Mesenteric fat pad (tissue), 1 donor: ENCODE measurements around the gene SUPT6H. TPM values are rescaled to one million over a fixed set of nuclear protein-coding genes. Genes with fewer than 3 reads are reported as not detected.
A peak's percentile ranks its signal among the peaks of the same experiment; 100 is the strongest.

ENCODE experiments used
- DNase-seq: peaks from one replicate; pipeline ENCODE4 v3.0.0-alpha.2; 2020; ENCODE audit warnings: low spot score
- total RNA-seq: library from RNA; stranded (reverse); fragmentation: NEBNext Ultra II Directional; extraction: Animal tissue kit (Norgen Biotek cat#: 25700); gene quantifications from one replicate; pipeline ENCODE4 v1.2.1, GENCODE V29; 2021
- donor health status: DM: yes; HTN: yes; CAD: no.

Gene SUPT6H
- total RNA-seq, 1 donor from 2014 or later, result 76.6 TPM

- no peak for DNase-seq
Observed at GRCh38 chr17:28748852-28749515, 87.0 kb downstream of the SUPT6H start.

DNA sequence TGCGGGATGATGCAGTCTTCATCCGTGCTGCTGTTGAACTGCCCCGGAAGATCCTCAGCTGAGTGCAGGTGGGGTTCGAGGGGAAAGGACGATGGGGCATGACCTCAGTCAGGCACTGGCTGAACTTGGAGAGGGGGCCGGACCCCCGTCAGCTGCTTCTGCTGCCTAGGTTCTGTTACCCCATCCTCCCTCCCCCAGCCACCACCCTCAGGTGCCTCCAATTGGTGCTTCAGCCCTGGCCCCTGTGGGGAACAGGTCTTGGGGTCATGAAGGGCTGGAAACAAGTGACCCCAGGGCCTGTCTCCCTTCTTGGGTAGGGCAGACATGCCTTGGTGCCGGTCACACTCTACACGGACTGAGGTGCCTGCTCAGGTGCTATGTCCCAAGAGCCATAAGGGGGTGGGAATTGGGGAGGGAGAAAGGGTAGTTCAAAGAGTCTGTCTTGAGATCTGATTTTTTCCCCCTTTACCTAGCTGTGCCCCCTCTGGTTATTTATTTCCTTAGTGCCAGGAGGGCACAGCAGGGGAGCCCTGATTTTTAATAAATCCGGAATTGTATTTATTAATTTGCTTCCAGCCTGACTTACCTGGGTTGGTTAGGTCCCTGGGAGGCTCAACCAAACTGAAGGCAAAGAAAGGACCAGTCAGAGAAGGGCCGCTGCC lies 87.6 kb downstream of the SUPT6H start:
- DNase-seq, result no peak

DNA sequence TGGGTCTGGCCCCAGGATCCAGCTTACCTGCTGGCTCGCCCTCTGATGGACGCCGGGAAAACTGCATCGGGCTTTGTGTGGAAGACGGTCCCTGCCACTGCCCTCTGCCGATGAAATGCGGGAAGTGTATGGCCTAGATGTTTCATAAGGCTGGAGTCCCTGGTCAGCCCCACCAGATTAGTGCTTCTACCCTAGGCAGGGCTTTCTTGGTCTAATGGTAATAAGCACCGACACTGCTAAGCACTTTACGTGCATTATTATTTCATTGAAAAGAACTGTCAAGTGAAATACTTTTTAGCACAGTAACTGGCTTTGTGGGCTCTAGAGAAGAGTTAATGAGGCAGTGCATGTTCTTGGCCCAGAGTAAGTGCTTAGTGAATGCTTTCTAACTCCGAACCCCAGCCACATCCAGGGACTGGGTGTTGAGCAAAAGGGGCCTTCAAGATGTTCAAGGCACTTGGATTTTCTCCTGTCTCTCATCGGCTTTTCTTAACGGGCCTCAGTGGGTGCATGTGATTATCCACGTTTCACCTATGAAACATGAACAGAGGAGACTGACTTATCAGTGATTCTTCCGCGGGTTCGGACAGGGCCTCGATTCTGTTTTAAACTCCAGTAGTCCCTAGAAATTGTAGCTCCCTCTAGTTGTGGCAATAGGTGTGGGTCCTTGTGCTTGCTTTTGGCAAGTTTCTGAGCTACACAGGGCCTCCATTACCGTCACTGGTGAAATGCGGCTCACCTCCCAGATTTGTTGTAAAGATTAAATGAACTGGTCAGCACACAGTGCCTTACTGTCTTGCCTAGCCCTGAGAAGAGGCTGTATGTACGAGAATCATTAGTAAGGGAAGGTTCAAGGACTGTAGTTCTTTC lies 88.4 kb downstream of the SUPT6H start:
- peak; percentile 95 for DNase-seq

GRCh38 chr17:28751600-28752366 lies 89.8 kb downstream of the SUPT6H start:
- no peak for DNase-seq

Other genes starting within 250 kb of the SUPT6H start
- gene SLC13A2, start 188.6 kb upstream of the SUPT6H start, total RNA-seq, result 0.10 TPM
- gene FOXN1, start 155.9 kb upstream of the SUPT6H start, total RNA-seq, result not detected
- 23.0 TPM for gene UNC119, start 109.6 kb upstream of the SUPT6H start, total RNA-seq
- 50.7 TPM for gene PIGS, start 90.7 kb upstream of the SUPT6H start, total RNA-seq
- 24.8 TPM for gene ALDOC, start 85.3 kb upstream of the SUPT6H start, total RNA-seq
- gene SPAG5, start 63.2 kb upstream of the SUPT6H start, total RNA-seq, result 3.1 TPM
- 7.6 TPM for gene RSKR, start 48.0 kb upstream of the SUPT6H start, total RNA-seq
- gene BLTP2, start 17.0 kb upstream of the SUPT6H start, total RNA-seq, result 163 TPM
- gene SDF2, start 299 bp upstream of the SUPT6H start, total RNA-seq, result 41.8 TPM
- gene PROCA1, start 49.7 kb downstream of the SUPT6H start, total RNA-seq, result 1.3 TPM
- gene RAB34, start 55.7 kb downstream of the SUPT6H start, total RNA-seq, result 43.3 TPM
- 1,078 TPM for gene RPL23A, start 57.8 kb downstream of the SUPT6H start, total RNA-seq
- 3.4 TPM for gene TLCD1, start 64.0 kb downstream of the SUPT6H start, total RNA-seq
- 2.3 TPM for gene NEK8, start 66.6 kb downstream of the SUPT6H start, total RNA-seq
- 17.5 TPM for gene TRAF4, start 81.8 kb downstream of the SUPT6H start, total RNA-seq
- 32.0 TPM for gene FAM222B, start 180.6 kb downstream of the SUPT6H start, total RNA-seq
- gene ERAL1, start 192.8 kb downstream of the SUPT6H start, total RNA-seq, result 26.3 TPM
- 126 TPM for gene FLOT2, start 235.5 kb downstream of the SUPT6H start, total RNA-seq
- 5.5 TPM for gene DHRS13, start 240.9 kb downstream of the SUPT6H start, total RNA-seq